ENCODE measurements around the gene UPK3A. TPM values are rescaled to one million over a fixed set of nuclear protein-coding genes. Genes with fewer than 3 reads are reported as not detected.
A peak's percentile ranks its signal among the peaks of the same experiment; 100 is the strongest.

Gene UPK3A
- total RNA-seq = under 1 TPM in 1 of 2 donors, not detected in 1; 0.37 TPM
- total RNA-seq = 0 reads per million in 2 donors

- no peaks in the 10 kb centered on the region for H3K9me3 ChIP-seq (ENCODE audit: control insufficient read depth, low read length, poor library complexity, severe bottlenecking)
- H3K36me3 Mint-ChIP-seq (ENCODE audit: low read depth) = no peaks in the 10 kb centered on the region
- H3K4me3 Mint-ChIP-seq = peak within 1 kb of the TSS; percentile 76
- H3K27me3 Mint-ChIP-seq = peaks cover 24% of the 10 kb centered on the region
- H3K4me1 Mint-ChIP-seq = no peaks in the 10 kb centered on the region
- DNase-seq = peak; percentile 57 to 59 (median 58)
- ATAC-seq = peak; percentile 99
- no peak within 1 kb of the TSS for H3K27ac Mint-ChIP-seq
These were observed at the start of gene UPK3A for GRCh38 chr22:45284705-45285262. UPK3A (plus strand) TSS chr22:45284949; CDS start chr22:45285014, 65 bp downstream.

GRCh38 chr22:45235101-45235777 is 49.5 kb upstream of the UPK3A start:
- peak; percentile 68 for ATAC-seq
- Mint-ChIP-seq H3K4me1 (peaks cover 28% of the 10 kb centered on the region), H3K36me3 (ENCODE audit: low read depth) (peaks cover 4% of the 10 kb centered on the region), H3K27ac (no peak overlapping the region), H3K4me3 (no peak overlapping the region), H3K27me3 (no peaks in the 10 kb centered on the region)
- H3K9me3 ChIP-seq (ENCODE audit: control insufficient read depth, low read length, poor library complexity, severe bottlenecking) = no peaks in the 10 kb centered on the region
- DNase-seq = no peak

- Mint-ChIP-seq H3K36me3 (ENCODE audit: low read depth) (peaks cover 4% of the 10 kb centered on the region), H3K27me3 (no peaks in the 10 kb centered on the region), H3K4me1 (peaks cover 28% of the 10 kb centered on the region), H3K27ac (no peak overlapping the region), H3K4me3 (no peak overlapping the region)
- DNase-seq (no peak), ATAC-seq (no peak)
- H3K9me3 ChIP-seq (ENCODE audit: control insufficient read depth, low read length, poor library complexity, severe bottlenecking) = no peaks in the 10 kb centered on the region
These were observed 48.9 kb upstream of the UPK3A start for GRCh38 chr22:45235851-45236342.

- peaks cover 29% of the 10 kb centered on the region for H3K4me1 Mint-ChIP-seq
- ATAC-seq (no peak), DNase-seq (no peak)
- no peaks in the 10 kb centered on the region for H3K27me3 Mint-ChIP-seq
- peaks cover 4% of the 10 kb centered on the region for H3K36me3 Mint-ChIP-seq (ENCODE audit: low read depth)
- H3K4me3 Mint-ChIP-seq = no peak overlapping the region
- no peaks in the 10 kb centered on the region for H3K9me3 ChIP-seq (ENCODE audit: control insufficient read depth, low read length, poor library complexity, severe bottlenecking)
- H3K27ac Mint-ChIP-seq = no peak overlapping the region
These were observed 47.4 kb upstream of the UPK3A start for GRCh38 chr22:45237065-45237990.

GRCh38 chr22:45238076-45238956 is 46.4 kb upstream of the UPK3A start:
- no peaks in the 10 kb centered on the region for H3K9me3 ChIP-seq (ENCODE audit: control insufficient read depth, low read length, poor library complexity, severe bottlenecking)
- peaks cover 23% of the 10 kb centered on the region for H3K4me1 Mint-ChIP-seq
- H3K4me3 Mint-ChIP-seq = no peak overlapping the region
- H3K27ac Mint-ChIP-seq = no peak overlapping the region
- ATAC-seq (no peak), DNase-seq (no peak)
- no peaks in the 10 kb centered on the region for H3K27me3 Mint-ChIP-seq
- peaks cover 2% of the 10 kb centered on the region for H3K36me3 Mint-ChIP-seq (ENCODE audit: low read depth)

GRCh38 chr22:45238957-45239680 is 45.6 kb upstream of the UPK3A start:
- H3K27ac Mint-ChIP-seq = peak overlapping the region; percentile 87
- ATAC-seq (no peak), DNase-seq (no peak)
- H3K4me3 Mint-ChIP-seq = peak overlapping the region; percentile 97
- H3K9me3 ChIP-seq (ENCODE audit: control insufficient read depth, low read length, poor library complexity, severe bottlenecking) = no peaks in the 10 kb centered on the region
- H3K4me1 Mint-ChIP-seq = peaks cover 23% of the 10 kb centered on the region
- H3K27me3 Mint-ChIP-seq = no peaks in the 10 kb centered on the region
- H3K36me3 Mint-ChIP-seq (ENCODE audit: low read depth) = peaks cover 2% of the 10 kb centered on the region

GRCh38 chr22:45239681-45240051 is 45.1 kb upstream of the UPK3A start:
- no peaks in the 10 kb centered on the region for H3K27me3 Mint-ChIP-seq
- peak overlapping the region; percentile 97 for H3K4me3 Mint-ChIP-seq
- H3K36me3 Mint-ChIP-seq (ENCODE audit: low read depth) = peaks cover 2% of the 10 kb centered on the region
- peak overlapping the region; percentile 87 for H3K27ac Mint-ChIP-seq
- DNase-seq (no peak), ATAC-seq (no peak)
- H3K9me3 ChIP-seq (ENCODE audit: control insufficient read depth, low read length, poor library complexity, severe bottlenecking) = no peaks in the 10 kb centered on the region
- peaks cover 23% of the 10 kb centered on the region for H3K4me1 Mint-ChIP-seq

GRCh38 chr22:45240104-45240809 is 44.5 kb upstream of the UPK3A start:
- H3K4me1 Mint-ChIP-seq = peaks cover 23% of the 10 kb centered on the region
- H3K4me3 Mint-ChIP-seq = peak overlapping the region; percentile 97
- ATAC-seq (peak; percentile 66), DNase-seq (peak in 1 of 3 donors; percentile 21)
- no peaks in the 10 kb centered on the region for H3K9me3 ChIP-seq (ENCODE audit: control insufficient read depth, low read length, poor library complexity, severe bottlenecking)
- peak overlapping the region; percentile 87 for H3K27ac Mint-ChIP-seq
- peaks cover 2% of the 10 kb centered on the region for H3K36me3 Mint-ChIP-seq (ENCODE audit: low read depth)
- H3K27me3 Mint-ChIP-seq = no peaks in the 10 kb centered on the region

GRCh38 chr22:45240810-45241631 is 43.7 kb upstream of the UPK3A start, which contains the start of gene KIAA0930:
KIAA0930 (minus strand) TSS chr22:45240894; CDS start chr22:45240703, 191 bp downstream.
- Mint-ChIP-seq H3K27me3 (no peaks in the 10 kb centered on the region), H3K4me1 (peaks cover 21% of the 10 kb centered on the region), H3K27ac (peak within 1 kb of the TSS; percentile 87), H3K4me3 (peak within 1 kb of the TSS; percentile 97), H3K36me3 (ENCODE audit: low read depth) (peaks cover 2% of the 10 kb centered on the region)
- ATAC-seq = peak; percentile 81
- H3K9me3 ChIP-seq (ENCODE audit: control insufficient read depth, low read length, poor library complexity, severe bottlenecking) = no peaks in the 10 kb centered on the region
- peak; percentile 50 to 80 (median 78) for DNase-seq

GRCh38 chr22:45242778-45243191 is 42.0 kb upstream of the UPK3A start:
- Mint-ChIP-seq H3K36me3 (ENCODE audit: low read depth) (peaks cover 2% of the 10 kb centered on the region), H3K4me3 (no peak overlapping the region), H3K27me3 (no peaks in the 10 kb centered on the region), H3K27ac (peak overlapping the region; percentile 47), H3K4me1 (peaks cover 17% of the 10 kb centered on the region)
- ATAC-seq (no peak), DNase-seq (no peak)
- H3K9me3 ChIP-seq (ENCODE audit: control insufficient read depth, low read length, poor library complexity, severe bottlenecking) = no peaks in the 10 kb centered on the region

- H3K27ac Mint-ChIP-seq = no peak overlapping the region
- no peaks in the 10 kb centered on the region for H3K27me3 Mint-ChIP-seq
- ATAC-seq (no peak), DNase-seq (no peak)
- H3K4me3 Mint-ChIP-seq = no peak overlapping the region
- no peaks in the 10 kb centered on the region for H3K9me3 ChIP-seq (ENCODE audit: control insufficient read depth, low read length, poor library complexity, severe bottlenecking)
- peaks cover 9% of the 10 kb centered on the region for H3K4me1 Mint-ChIP-seq
- peaks cover 2% of the 10 kb centered on the region for H3K36me3 Mint-ChIP-seq (ENCODE audit: low read depth)
These were observed 39.8 kb upstream of the UPK3A start for GRCh38 chr22:45244916-45245315.

All from T-helper 17 cell (primary cell).